ENCODE measurements around the gene SOX2. TPM values are rescaled to one million over a fixed set of nuclear protein-coding genes. Genes with fewer than 3 reads are reported as not detected.

SOX2 gene
- total and polyA plus RNA-seq, 2 of the 13 experiments (the other 11 are each of a cell fraction or from before 2014, with no cell fraction given), result not detected

GRCh38 chr3:181726351-181727330, 14.9 kb downstream of the SOX2 start:
- Histone ChIP-seq H3K4me1 (ENCODE audit: insufficient read depth, low read length) (peaks cover 13% of the 10 kb centered on the region), H3K27ac (ENCODE audit: extremely low read length, insufficient read depth, low read length) (no peak overlapping the region), H3K4me3 (replicated peaks in 1 of 3; ENCODE audit: insufficient read depth in 1 of 3, low read depth in 2 of 3, low read length in 3 of 3) (no peak overlapping the region), H3K36me3 (replicated peaks in 1 of 2; ENCODE audit: control insufficient read depth in 1 of 2, insufficient read depth in 2 of 2, low read length in 2 of 2) (no peaks in the 10 kb centered on the region), H3K79me2 (ENCODE audit: insufficient read depth, low read length) (no peaks in the 10 kb centered on the region), H3K9ac (ENCODE audit: insufficient read depth, low read depth, low read length) (no peak overlapping the region), H3K27me3 (ENCODE audit: control insufficient read depth in 1 of 2, insufficient read depth in 2 of 2, low read length in 2 of 2) (peaks cover 0 to 31% of the 10 kb centered on the region in 2 experiments; a peak in 3 of 5 replicates), H3K9me3 (ENCODE audit: low read length) (no peaks in the 10 kb centered on the region), H3K4me2 (ENCODE audit: low read depth, low read length) (no peak overlapping the region), H4K20me1 (ENCODE audit: insufficient read depth, low read length) (no peaks in the 10 kb centered on the region), H2AFZ (ENCODE audit: low read length) (no peak overlapping the region)
- intact Hi-C loops (cut with micrococcal nuclease; ENCODE audit: unreplicated experiment) (no loop called here), in situ Hi-C loops (cut with HindIII; ENCODE audit: extremely low pct_ligation_motif_present, low pct_unique_long_range_greater_than_20kb) (no loop called here)
- no peak for TF ChIP-seq ZNF142 (CRISPR knock-in tag; IDR thresholded peaks at IDR 0.05)
- TF ChIP-seq ZFP82 (CRISPR knock-in tag; IDR thresholded peaks at IDR 0.05; ENCODE audit: borderline replicate concordance), result no peak
- TF ChIP-seq MYNN (CRISPR knock-in tag; IDR thresholded peaks at IDR 0.05; ENCODE audit: low read depth), result no peak
- no peak for TF ChIP-seq CBX2 (IDR thresholded peaks at IDR 0.05; ENCODE audit: low read depth, low read length)
- TF ChIP-seq CBX2 (CRISPR knock-in tag; IDR thresholded peaks at IDR 0.05; ENCODE audit: low read depth), result no peak
- TF ChIP-seq MLXIP (CRISPR knock-in tag; IDR thresholded peaks at IDR 0.05; ENCODE audit: borderline replicate concordance), result no peak
- BruUV-seq (replicated peaks), result no TSS peak
- ChIA-PET POLR2A (no interaction called here), CTCF (ENCODE audit: low intra/inter-chr PET ratio, low total read pairs) (no interaction called here)
- FAIRE-seq (no peak), ATAC-seq (no peak), DNase-seq (ENCODE audit: low spot score) (no peak)
- WGBS (ENCODE audit: low lambda C conversion rate), result 75% methylated on average over 62 of the region's 62 CpGs
